Measurements from ENCODE around the gene PDZD2. TPM values are rescaled to one million over a fixed set of nuclear protein-coding genes. Genes with fewer than 3 reads are reported as not detected.

The PDZD2 gene
- total RNA-seq, 1 experiment from 2014 or later = 0.37 TPM

DNA sequence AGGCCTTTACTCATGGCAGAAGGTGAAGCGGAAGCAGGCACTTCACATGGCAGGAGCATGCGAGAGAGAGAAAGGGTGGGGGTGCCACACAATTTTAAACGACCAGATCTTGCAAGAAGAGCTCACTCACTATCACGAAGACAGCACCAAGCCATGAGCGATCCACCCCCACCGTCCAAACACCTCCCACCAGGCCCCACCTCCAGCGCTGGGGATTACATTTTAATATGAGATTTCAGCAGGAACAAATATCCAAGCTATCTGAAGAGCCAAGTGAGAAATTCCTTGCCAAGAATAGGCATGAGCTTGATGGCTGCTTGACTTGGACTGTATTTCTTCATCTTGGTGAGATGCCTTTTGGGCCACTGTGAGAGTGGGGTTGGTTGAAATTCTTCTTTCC is 88.0 kb downstream of the PDZD2 start:
- BruUV-seq (replicated peaks) = no TSS peak
- H3K4me1 ChIP-seq (ENCODE audit: control insufficient read depth in 1 of 2, insufficient read depth in 2 of 2, low read length in 2 of 2) = no peaks in the 10 kb centered on the region
- POLR2A ChIA-PET = no interaction called here

More for the DNA sequence above, 88.0 kb downstream of the PDZD2 start:
- ATAC-seq = no peak
- Histone ChIP-seq H3K36me3 (ENCODE audit: control insufficient read depth in 1 of 2, insufficient read depth in 2 of 2, low read length in 2 of 2) (no peaks in the 10 kb centered on the region), H3K27ac (ENCODE audit: low read depth, low read length) (no peak overlapping the region), H3K9ac (ENCODE audit: low read length) (no peak overlapping the region), H3K4me2 (ENCODE audit: low read length) (no peak overlapping the region), H3K9me2 (ENCODE audit: insufficient read depth) (no peaks in the 10 kb centered on the region), H3K79me2 (ENCODE audit: insufficient read depth, low read length) (no peaks in the 10 kb centered on the region), H4K20me1 (ENCODE audit: insufficient read depth) (no peaks in the 10 kb centered on the region), H3K27me3 (ENCODE audit: insufficient read depth, low read length) (no peaks in the 10 kb centered on the region), H3K9me3 (ENCODE audit: control insufficient read depth in 1 of 2, insufficient read depth in 1 of 2, low read depth in 1 of 2, low read length in 2 of 2) (no peaks in the 10 kb centered on the region), H3K4me3 (replicated peaks in 1 of 2; ENCODE audit: low read depth in 1 of 2, low read length in 2 of 2) (no peak overlapping the region), H2AFZ (ENCODE audit: low read depth, low read length, poor library complexity, severe bottlenecking) (no peak overlapping the region)
- ChIA-PET CTCF (no interaction called here), RAD21 (ENCODE audit: low non-redundant PET in 1 of 2, low total read pairs in 2 of 2, uncharacterized antibody in 2 of 2, unreplicated experiment in 2 of 2) (no interaction called here)
- intact Hi-C loops (cut with micrococcal nuclease) = no loop called here
- DNase-seq (ENCODE audit: low read depth, low spot score) = no peak
- no peak for TF ChIP-seq JUND (IDR thresholded peaks at IDR 0.05)
- TF ChIP-seq RAD21 (IDR thresholded peaks at IDR 0.05; ENCODE audit: low read depth) = no peak
- no peak for TF ChIP-seq CBX3 (IDR thresholded peaks at IDR 0.05; ENCODE audit: low read depth)
- no peak for TF ChIP-seq ZNF274 (IDR thresholded peaks at IDR 0.05; ENCODE audit: low read depth, low read length)
- TF ChIP-seq ZFX (IDR thresholded peaks at IDR 0.05) = no peak
- TF ChIP-seq EGR1 (IDR thresholded peaks at IDR 0.05; ENCODE audit: low read depth) = no peak
- TF ChIP-seq, protein P1, sequence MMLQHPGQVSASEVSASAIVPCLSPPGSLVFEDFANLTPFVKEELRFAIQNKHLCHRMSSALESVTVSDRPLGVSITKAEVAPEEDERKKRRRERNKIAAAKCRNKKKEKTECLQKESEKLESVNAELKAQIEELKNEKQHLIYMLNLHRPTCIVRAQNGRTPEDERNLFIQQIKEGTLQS (IDR thresholded peaks at IDR 0.05) = no peak
- TF ChIP-seq SIN3A (IDR thresholded peaks at IDR 0.05; ENCODE audit: low read depth) = no peak
- no peak for TF ChIP-seq TCF7L2 (IDR thresholded peaks at IDR 0.05; ENCODE audit: borderline replicate concordance, extremely low read depth, insufficient read depth, insufficient read length)
- TF ChIP-seq CEBPB (IDR thresholded peaks at IDR 0.05; ENCODE audit: low read depth) = no peak
- TF ChIP-seq, protein P2, sequence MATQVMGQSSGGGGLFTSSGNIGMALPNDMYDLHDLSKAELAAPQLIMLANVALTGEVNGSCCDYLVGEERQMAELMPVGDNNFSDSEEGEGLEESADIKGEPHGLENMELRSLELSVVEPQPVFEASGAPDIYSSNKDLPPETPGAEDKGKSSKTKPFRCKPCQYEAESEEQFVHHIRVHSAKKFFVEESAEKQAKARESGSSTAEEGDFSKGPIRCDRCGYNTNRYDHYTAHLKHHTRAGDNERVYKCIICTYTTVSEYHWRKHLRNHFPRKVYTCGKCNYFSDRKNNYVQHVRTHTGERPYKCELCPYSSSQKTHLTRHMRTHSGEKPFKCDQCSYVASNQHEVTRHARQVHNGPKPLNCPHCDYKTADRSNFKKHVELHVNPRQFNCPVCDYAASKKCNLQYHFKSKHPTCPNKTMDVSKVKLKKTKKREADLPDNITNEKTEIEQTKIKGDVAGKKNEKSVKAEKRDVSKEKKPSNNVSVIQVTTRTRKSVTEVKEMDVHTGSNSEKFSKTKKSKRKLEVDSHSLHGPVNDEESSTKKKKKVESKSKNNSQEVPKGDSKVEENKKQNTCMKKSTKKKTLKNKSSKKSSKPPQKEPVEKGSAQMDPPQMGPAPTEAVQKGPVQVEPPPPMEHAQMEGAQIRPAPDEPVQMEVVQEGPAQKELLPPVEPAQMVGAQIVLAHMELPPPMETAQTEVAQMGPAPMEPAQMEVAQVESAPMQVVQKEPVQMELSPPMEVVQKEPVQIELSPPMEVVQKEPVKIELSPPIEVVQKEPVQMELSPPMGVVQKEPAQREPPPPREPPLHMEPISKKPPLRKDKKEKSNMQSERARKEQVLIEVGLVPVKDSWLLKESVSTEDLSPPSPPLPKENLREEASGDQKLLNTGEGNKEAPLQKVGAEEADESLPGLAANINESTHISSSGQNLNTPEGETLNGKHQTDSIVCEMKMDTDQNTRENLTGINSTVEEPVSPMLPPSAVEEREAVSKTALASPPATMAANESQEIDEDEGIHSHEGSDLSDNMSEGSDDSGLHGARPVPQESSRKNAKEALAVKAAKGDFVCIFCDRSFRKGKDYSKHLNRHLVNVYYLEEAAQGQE (IDR thresholded peaks at IDR 0.05; ENCODE audit: low read depth) = no peak
- no peak for TF ChIP-seq SP1 (IDR thresholded peaks at IDR 0.05; ENCODE audit: low read depth)
- no peak for TF ChIP-seq EZH2phosphoT487 (IDR thresholded peaks at IDR 0.05; ENCODE audit: borderline replicate concordance)
